Mammary epithelial cell (primary cell): ENCODE data around the gene GAB1.

ENCODE experiments used
- CTCF ChIP-seq, 2 donors: IDR thresholded peaks in 1 of 2; conservative IDR thresholded peaks in 1 of 2; 2 replicates each; pipeline ENCODE4 v1.5.1; 2011 to 2012; ENCODE audit warnings: inconsistent platforms in 2 of 2, low read length in 2 of 2, mild to moderate bottlenecking in 2 of 2, control low read depth in 1 of 2, low read depth in 1 of 2; ENCODE audit not compliant: insufficient read depth in 1 of 2; ENCODE audit errors: extremely low read depth in 1 of 2
- EZH2 ChIP-seq: IDR thresholded peaks from 2 replicates; pipeline ENCODE4 v1.6.1; 2012; ENCODE audit warnings: low read length, inconsistent platforms, borderline replicate concordance

- TF ChIP-seq CTCF (conservative IDR thresholded peaks at IDR 0.05 in 1 of 2, IDR thresholded peaks at IDR 0.05 in 1 of 2; ENCODE audit: extremely low read depth in 1 of 2, insufficient read depth in 1 of 2, low read depth in 1 of 2, low read length in 2 of 2) (no peak), EZH2 (no peak)
Measured at GRCh38 chr4:143391895-143392294, 55.2 kb downstream of the GAB1 start.
